SK-N-MC (cell line): Measurements from ENCODE around the gene PRPS2.

Experiments
- EZH2 ChIP-seq: fragments of 200-600 bp; sonication (generic); IDR thresholded peaks from one replicate; pipeline ENCODE4 v1.6.1; 2017; ENCODE audit warnings: antibody characterized with exemption
- FOXP2 ChIP-seq: optimal IDR thresholded peaks from 2 replicates; pipeline ENCODE3; 2011; ENCODE audit warnings: mild to moderate bottlenecking, moderate library complexity; ENCODE audit not compliant: insufficient read depth; ENCODE audit errors: extremely low read length, control extremely low read depth
- POLR2AphosphoS5 ChIP-seq: IDR thresholded peaks from 2 replicates; pipeline ENCODE4 v1.6.1; 2012; ENCODE audit warnings: mild to moderate bottlenecking, low read depth, low read length, borderline replicate concordance

DNA sequence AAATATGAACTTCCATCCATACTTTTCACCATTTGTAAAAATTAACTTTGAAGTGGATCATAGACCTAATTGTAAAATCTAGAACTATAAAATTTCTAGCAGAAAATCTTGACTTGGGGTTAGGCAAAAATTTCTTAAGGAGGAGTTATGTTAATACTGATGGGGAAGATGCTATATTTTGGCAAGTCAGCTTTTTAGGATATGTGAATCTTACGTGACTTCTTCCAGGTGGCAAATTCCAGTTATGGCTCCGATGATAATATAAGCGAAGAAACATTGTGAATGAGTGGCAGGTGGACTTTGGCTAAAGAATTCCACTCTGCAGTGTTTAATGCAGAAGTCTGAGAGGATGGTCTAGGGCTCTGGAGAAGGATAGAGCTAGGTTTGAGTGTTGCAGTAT is 1.5 kb downstream of the PRPS2 start:
- TF ChIP-seq POLR2AphosphoS5: no peak
- no peak for TF ChIP-seq EZH2
- no peak for TF ChIP-seq FOXP2
